ENCODE measurements around the gene BARHL2. TPM values are rescaled to one million over a fixed set of nuclear protein-coding genes. Genes with fewer than 3 reads are reported as not detected.

Gene BARHL2
- not detected in 2 replicates for total RNA-seq (2013; cell fraction: nucleolus; rRNA removed)
- total RNA-seq (2014; rRNA removed) (not detected in 2 replicates), total RNA-seq (2014; rRNA removed; fragmentation: Illumina TruSeq; extraction: Trizol) (not detected in 2 replicates), total RNA-seq (2021) (not detected in 2 replicates), polyA plus RNA-seq (2011; rRNA removed) (not detected in 2 replicates), polyA plus RNA-seq (2014; fragmentation: Illumina TruSeq; extraction: Trizol) (not detected in 2 replicates), polyA plus RNA-seq (2014; fragmentation: Nextera tagmentation; extraction: Ambion mirVana) (not detected), polyA plus RNA-seq (2014; rRNA removed) (not detected in 2 replicates), polyA plus RNA-seq (2016; fragmentation: Nextera tagmentation; extraction: Ambion mirVana) (not detected), polyA minus RNA-seq (2011; rRNA and poly(A)+ RNA removed) (not detected in 2 replicates), Bru-seq, nascent RNA (not detected), BruChase-seq, experiment 1, labeled RNA remaining after a 6-hour chase (not detected), BruChase-seq, experiment 2, labeled RNA remaining after a 2-hour chase (not detected)
- polyA plus RNA-seq (2011; ENCODE audit: low read depth) = not detected
- not detected in 2 replicates for polyA plus RNA-seq (2011; cell fraction: cytosol; rRNA removed)
- polyA plus RNA-seq (2011; cell fraction: nucleus; rRNA removed) = not detected in 2 replicates
- polyA plus RNA-seq (2012) = not detected in 2 replicates
- polyA minus RNA-seq (2011; cell fraction: cytosol; rRNA and poly(A)+ RNA removed) = not detected in 2 replicates
- not detected in 2 replicates for polyA minus RNA-seq (2011; cell fraction: nucleus; rRNA and poly(A)+ RNA removed)
- long read RNA-seq, experiment 1 = 0 reads
- long read RNA-seq, experiment 2 = 0 reads

- Histone ChIP-seq H3K27me3 (replicated peaks in 1 of 2; ENCODE audit: control insufficient read depth in 2 of 2, insufficient read depth in 2 of 2, low read length in 1 of 2) (peaks cover 28 to 36% of the 10 kb centered on the region in 2 experiments), H4K20me1 (ENCODE audit: control insufficient read depth, insufficient read depth) (no peaks in the 10 kb centered on the region), H3K79me2 (ENCODE audit: control insufficient read depth, insufficient read depth, low read length) (no peaks in the 10 kb centered on the region), H3K4me2 (ENCODE audit: control insufficient read depth, insufficient read depth) (no peak within 1 kb of the TSS; the same call in 1 of the 2 replicates), H3K4me1 (ENCODE audit: control insufficient read depth, insufficient read depth, low read length) (no peaks in the 10 kb centered on the region), H3K9ac (ENCODE audit: control insufficient read depth, insufficient read depth, low read length) (no peak within 1 kb of the TSS), H3K27ac (ENCODE audit: control insufficient read depth, insufficient read depth) (no peak within 1 kb of the TSS), H3K9me3 (replicated peaks; ENCODE audit: control insufficient read depth, insufficient read depth, low read length) (peaks cover 1% of the 10 kb centered on the region; the same call in 2 of the 3 replicates), H3K36me3 (ENCODE audit: control insufficient read depth in 2 of 2, insufficient read depth in 2 of 2, low read length in 1 of 2) (no peaks in the 10 kb centered on the region), H3K4me3 (no peak within 1 kb of the TSS), H2AFZ (ENCODE audit: control insufficient read depth, low read depth, low read length) (no peak within 1 kb of the TSS)
- TF ChIP-seq SMARCA5 (IDR thresholded peaks at IDR 0.05) (no peak), SMAD5 (IDR thresholded peaks at IDR 0.05; ENCODE audit: low read depth) (no peak), E2F4 (IDR thresholded peaks at IDR 0.05; ENCODE audit: low read depth, low read length) (no peak), HDAC6 (IDR thresholded peaks at IDR 0.05; ENCODE audit: unreplicated experiment) (no peak), BCL11A (IDR thresholded peaks at IDR 0.05; ENCODE audit: low read depth, low read length) (no peak)
- ChIA-PET RAD21 (ENCODE audit: unreplicated experiment) (no interaction called here), CTCF (interaction anchor here (0.8 kb wide), 1 partner anchor 449 kb away, joined by 3 read pairs; no protein-coding TSS in a partner anchor), POLR2A (interaction anchor here (0.6 kb wide), 1 partner anchor 23 kb away, joined by 3 read pairs; no protein-coding TSS in a partner anchor), SMC1A (ENCODE audit: uncharacterized antibody, unreplicated experiment) (interaction anchor here (0.6 to 1.3 kb wide), 2 partner anchors 12 to 94 kb away, joined by 3 to 5 read pairs; no protein-coding TSS in a partner anchor)
- in situ Hi-C loops (cut with MboI) = no loop called here
- no peak for DNase-seq (ENCODE audit: low read depth, low spot score)
- no peak for FAIRE-seq
- BruUV-seq (replicated peaks) = no TSS peak
- 54% methylated on average over 57 of the region's 58 CpGs for WGBS (ENCODE audit: insufficient coverage, insufficient replicate concordance, low lambda C conversion rate, missing lambda C conversion rate)
- intact Hi-C loops (cut with micrococcal nuclease; ENCODE audit: unreplicated experiment) = no loop called here
- no peak for ATAC-seq
These were observed at the start of gene BARHL2 for GRCh38 chr1:90716552-90717355. TSS of gene BARHL2 (minus strand) at chr1:90717302. CDS start at chr1:90717195, 107 bp downstream.
